ENCODE measurements around the gene METAP1D.

Gene METAP1D

DNA sequence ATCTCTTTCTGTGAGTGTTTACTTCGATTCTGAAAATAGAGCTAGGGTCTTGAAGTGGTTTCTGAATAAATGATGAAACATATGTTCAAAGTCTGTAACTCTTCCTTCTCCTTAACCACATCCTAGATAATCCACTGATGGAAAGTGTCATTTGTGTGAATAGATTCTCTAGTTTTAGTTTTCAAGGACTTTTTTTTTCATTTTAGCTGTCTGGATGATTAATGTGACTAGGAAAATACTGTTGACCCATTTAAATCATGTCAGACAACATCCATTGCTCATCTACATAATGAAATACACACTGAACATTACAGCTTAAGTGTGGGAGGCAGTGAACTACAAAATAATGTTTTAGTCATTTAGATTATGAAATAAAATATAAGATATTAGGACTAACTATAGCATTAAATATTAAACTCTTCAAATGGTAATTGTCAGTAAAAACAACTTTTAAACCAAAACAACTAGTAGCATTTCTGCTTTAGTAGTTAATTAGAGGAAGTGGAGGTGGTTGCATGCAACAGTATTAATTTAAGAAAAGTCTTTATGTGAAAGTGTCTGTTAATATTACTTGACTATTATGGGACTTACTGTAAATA lies 46.4 kb downstream of the METAP1D start:
- Histone ChIP-seq H3K4me3 (no peak overlapping the region), H3K4me1 (no peaks in the 10 kb centered on the region), H3K27ac (no peak overlapping the region), H3K9me3 (no peaks in the 10 kb centered on the region), H3K36me3 (no peaks in the 10 kb centered on the region), H3K27me3 (no peaks in the 10 kb centered on the region)
- TF ChIP-seq, protein P1, sequence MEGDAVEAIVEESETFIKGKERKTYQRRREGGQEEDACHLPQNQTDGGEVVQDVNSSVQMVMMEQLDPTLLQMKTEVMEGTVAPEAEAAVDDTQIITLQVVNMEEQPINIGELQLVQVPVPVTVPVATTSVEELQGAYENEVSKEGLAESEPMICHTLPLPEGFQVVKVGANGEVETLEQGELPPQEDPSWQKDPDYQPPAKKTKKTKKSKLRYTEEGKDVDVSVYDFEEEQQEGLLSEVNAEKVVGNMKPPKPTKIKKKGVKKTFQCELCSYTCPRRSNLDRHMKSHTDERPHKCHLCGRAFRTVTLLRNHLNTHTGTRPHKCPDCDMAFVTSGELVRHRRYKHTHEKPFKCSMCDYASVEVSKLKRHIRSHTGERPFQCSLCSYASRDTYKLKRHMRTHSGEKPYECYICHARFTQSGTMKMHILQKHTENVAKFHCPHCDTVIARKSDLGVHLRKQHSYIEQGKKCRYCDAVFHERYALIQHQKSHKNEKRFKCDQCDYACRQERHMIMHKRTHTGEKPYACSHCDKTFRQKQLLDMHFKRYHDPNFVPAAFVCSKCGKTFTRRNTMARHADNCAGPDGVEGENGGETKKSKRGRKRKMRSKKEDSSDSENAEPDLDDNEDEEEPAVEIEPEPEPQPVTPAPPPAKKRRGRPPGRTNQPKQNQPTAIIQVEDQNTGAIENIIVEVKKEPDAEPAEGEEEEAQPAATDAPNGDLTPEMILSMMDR (IDR thresholded peaks at IDR 0.05) = no peak
- intact Hi-C loops (cut with DNase I; ENCODE audit: low total_unique reads) = no loop called here
- no peak for DNase-seq

DNA sequence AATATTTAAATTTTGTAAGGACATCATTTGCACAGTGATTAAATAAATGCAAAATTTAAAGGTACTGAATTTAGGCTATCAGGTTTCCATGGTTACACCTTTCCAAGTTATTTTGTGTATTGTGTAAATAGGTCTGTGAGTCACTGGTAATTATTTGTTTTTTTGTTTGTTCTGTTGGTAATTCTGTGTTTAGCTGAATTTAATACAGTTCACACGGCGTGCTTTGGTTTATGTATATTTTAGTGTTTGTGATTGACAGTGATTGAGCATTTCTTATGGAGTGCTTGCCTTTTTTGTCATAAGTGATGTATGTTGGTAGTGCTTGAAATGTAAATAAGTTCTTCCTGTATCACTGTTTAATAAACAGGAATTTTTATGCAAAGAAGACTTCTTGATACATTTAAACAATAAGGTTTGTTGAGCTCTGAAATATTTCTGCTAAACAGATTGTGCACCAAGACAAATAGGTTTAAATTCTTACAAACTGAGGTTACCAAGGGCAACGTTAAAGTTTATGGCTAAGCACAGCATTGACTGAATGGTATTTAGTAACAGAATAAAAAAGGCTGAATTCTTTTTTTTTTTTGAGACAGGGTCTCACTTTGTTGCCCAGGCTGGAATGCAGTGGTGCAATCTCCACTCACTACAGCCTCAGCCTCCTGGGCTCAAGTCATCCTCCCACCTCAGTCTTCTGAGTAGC lies 47.3 kb downstream of the METAP1D start:
- TF ChIP-seq, protein P1 (IDR thresholded peaks at IDR 0.05) = no peak
- no peak overlapping the region for H3K4me3 ChIP-seq

DNA sequence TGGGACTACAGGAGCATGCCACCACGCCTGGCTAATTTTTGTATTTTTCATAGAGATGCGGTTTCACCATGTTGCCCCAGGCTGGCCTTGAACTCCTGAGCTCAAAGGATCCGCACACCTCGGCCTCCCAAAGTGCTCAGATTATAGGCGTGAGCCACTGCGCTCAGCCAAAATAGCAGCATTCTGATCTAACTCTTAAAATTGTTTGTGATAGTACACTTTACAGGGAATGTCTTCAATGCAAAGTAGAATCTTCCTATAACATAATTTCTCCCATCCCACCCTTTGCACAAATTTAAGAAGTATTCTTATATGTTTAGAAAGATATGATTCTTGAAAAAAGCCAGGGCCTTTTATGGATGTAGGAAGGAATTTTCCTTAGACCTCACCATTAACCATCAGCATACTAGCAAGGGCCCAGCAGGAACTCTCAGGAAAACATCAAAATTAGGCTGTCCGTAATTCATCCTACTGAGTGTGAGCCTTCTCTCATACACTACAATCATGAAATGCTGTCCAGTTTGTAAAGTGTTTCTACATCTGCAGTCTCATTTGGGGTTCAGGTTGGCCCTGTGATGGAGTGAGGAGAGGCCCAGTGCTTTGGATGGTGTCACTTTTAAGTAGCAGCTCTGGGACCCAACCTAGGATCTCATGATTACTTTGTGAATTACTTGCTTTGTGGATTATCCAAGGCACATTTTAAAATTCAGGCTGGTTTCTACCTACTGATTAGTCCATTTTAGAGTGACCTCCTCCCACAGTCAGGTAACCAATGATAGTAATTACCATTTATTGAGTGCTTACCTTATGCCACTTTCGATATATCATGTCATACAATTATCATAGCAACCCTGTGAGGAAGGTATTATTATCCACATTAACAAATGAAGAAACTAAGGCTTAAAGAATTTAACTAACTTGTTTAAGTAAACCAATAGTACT lies 48.1 kb downstream of the METAP1D start:
- H3K36me3 ChIP-seq = no peaks in the 10 kb centered on the region
- intact Hi-C loops (cut with DNase I; ENCODE audit: low total_unique reads) = no loop called here
- no peaks in the 10 kb centered on the region for H3K9me3 ChIP-seq
- TF ChIP-seq, protein P1 (IDR thresholded peaks at IDR 0.05) = no peak
- no peaks in the 10 kb centered on the region for H3K27me3 ChIP-seq
- no peak for DNase-seq
- H3K4me3 ChIP-seq = no peak overlapping the region
- H3K4me1 ChIP-seq = no peaks in the 10 kb centered on the region
- H3K27ac ChIP-seq = no peak overlapping the region

More for the DNA sequence above, 47.3 kb downstream of the METAP1D start:
- Histone ChIP-seq H3K9me3 (no peaks in the 10 kb centered on the region), H3K36me3 (no peaks in the 10 kb centered on the region), H3K27ac (no peak overlapping the region), H3K4me1 (no peaks in the 10 kb centered on the region), H3K27me3 (no peaks in the 10 kb centered on the region)
- intact Hi-C loops (cut with DNase I; ENCODE audit: low total_unique reads) = no loop called here
- no peak for DNase-seq

DNA sequence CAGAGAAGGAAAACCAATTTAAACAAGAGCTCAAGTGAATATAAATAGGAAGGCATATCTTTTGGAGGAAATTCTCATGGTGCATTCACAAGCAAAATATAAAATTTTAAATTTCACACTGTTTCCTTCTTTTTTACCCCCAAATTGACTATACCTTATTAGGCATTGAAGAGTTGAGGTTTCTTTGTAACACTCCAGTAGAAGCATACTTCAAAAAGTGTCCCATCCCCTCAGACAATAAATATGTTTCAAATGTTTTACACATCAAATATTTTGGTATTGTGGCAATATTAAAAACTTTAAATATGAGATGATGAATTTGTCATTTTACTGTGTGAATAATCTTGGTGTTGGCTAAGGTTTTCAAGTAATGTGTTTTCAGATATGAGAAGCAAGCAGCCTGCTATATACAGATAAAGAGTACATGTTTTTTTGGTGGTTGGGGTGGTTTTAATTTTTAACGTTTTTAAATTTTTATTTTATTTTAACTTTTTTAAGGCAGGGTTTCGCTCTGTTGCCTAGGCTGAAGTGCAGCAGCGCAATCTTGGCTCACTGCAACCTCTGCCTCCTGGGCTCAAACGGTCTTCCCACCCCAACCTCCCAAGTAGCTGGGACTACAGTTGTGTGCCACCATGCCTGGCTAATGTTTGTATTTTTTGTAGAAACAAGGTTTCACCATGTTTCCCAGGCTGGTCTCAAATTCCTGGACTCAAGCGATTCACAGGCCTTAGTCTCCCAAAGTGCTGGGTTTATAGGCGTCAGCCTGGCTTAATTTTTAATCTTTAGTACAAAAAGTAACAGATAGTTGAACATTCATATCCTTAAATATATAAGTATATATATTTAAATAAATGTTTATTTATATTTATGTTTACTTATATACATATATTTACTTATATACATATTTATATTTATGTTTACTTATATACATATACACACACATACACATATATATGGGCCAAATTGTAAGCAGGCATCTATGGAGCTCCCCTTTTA lies 49.1 kb downstream of the METAP1D start:
- no peaks in the 10 kb centered on the region for H3K27me3 ChIP-seq
- intact Hi-C loops (cut with DNase I; ENCODE audit: low total_unique reads) = no loop called here
- H3K9me3 ChIP-seq = no peaks in the 10 kb centered on the region
- DNase-seq = no peak
- no peak overlapping the region for H3K4me3 ChIP-seq
- TF ChIP-seq, protein P1 (IDR thresholded peaks at IDR 0.05) = no peak
- H3K4me1 ChIP-seq = no peaks in the 10 kb centered on the region
- no peak overlapping the region for H3K27ac ChIP-seq
- no peaks in the 10 kb centered on the region for H3K36me3 ChIP-seq
